Naive thymus-derived CD4-positive, alpha-beta T cell (primary cell): Measurements from ENCODE around the gene HMGA1. TPM values are rescaled to one million over a fixed set of nuclear protein-coding genes. Genes with fewer than 3 reads are reported as not detected.

Experiments used
- ATAC-seq: fragments of 150-1000 bp; cut with Tn5 transposase; 2 replicates; pipeline ENCODE4 v1.10.0; 2021; ENCODE audit warnings: mild to moderate bottlenecking, moderate library complexity
- CTCF ChIA-PET: fragments of 350-600 bp; sonication (Branson Sonifier 250); formaldehyde crosslinking; loops from one replicate; lab custom pipeline; 2021; ENCODE audit warnings: antibody characterized with exemption; lab: Charles Lee
- POLR2A ChIA-PET: fragments of 350-600 bp; sonication (Branson Sonifier 250); formaldehyde crosslinking; loops from one replicate; lab custom pipeline; 2021; ENCODE audit warnings: antibody characterized with exemption, inconsistent platforms; lab: Charles Lee
- DNase-seq, 9 donors: peaks; one replicate each; pipeline versions ENCODE4 v3.0.0 to v3.0.0-alpha.2; 2020 to 2022; ENCODE audit warnings: mixed read lengths in 1 of 9
- H3K27ac ChIP-seq: one replicate; pipeline ENCODE4 v1.7.0; 2013; ENCODE audit warnings: mild to moderate bottlenecking, low read depth, low read length, moderate library complexity
- H3K27me3 ChIP-seq, 2 donors: one replicate each; pipeline ENCODE4 v1.7.0; 2013; ENCODE audit warnings: low read length in 2 of 2, mild to moderate bottlenecking in 2 of 2, moderate library complexity in 2 of 2; ENCODE audit not compliant: control insufficient read depth in 2 of 2, insufficient read depth in 2 of 2
- H3K36me3 ChIP-seq, 3 experiments: 1 replicate in 2 of 3; 2 replicates in 1 of 3; pipeline ENCODE4 v1.7.0; 2013; ENCODE audit warnings: low read length in 3 of 3, mild to moderate bottlenecking in 3 of 3, moderate library complexity in 1 of 3; ENCODE audit not compliant: insufficient read depth in 3 of 3, control insufficient read depth in 2 of 3
- H3K4me1 ChIP-seq, 2 donors: one replicate each; pipeline ENCODE4 v1.7.0; 2013; ENCODE audit warnings: low read length in 2 of 2, mild to moderate bottlenecking in 2 of 2, moderate library complexity in 1 of 2; ENCODE audit not compliant: control insufficient read depth in 2 of 2, insufficient read depth in 2 of 2
- H3K4me3 ChIP-seq: 2 replicates; pipeline ENCODE4 v1.7.0; 2013; ENCODE audit warnings: mild to moderate bottlenecking, low read length
- H3K9me3 ChIP-seq, 3 experiments: 1 replicate in 2 of 3; 2 replicates in 1 of 3; pipeline ENCODE4 v1.7.0; 2013; ENCODE audit warnings: low read length in 3 of 3; ENCODE audit not compliant: control insufficient read depth in 2 of 3
- H3K27ac Mint-ChIP-seq, 9 donors: one replicate each; pipeline ENCODE4 v1.8.0; 2020 to 2022; ENCODE audit warnings: mixed read lengths in 9 of 9, mild to moderate bottlenecking in 8 of 9, moderate library complexity in 5 of 9, inconsistent platforms in 2 of 9
- H3K27me3 Mint-ChIP-seq, 5 donors: one replicate each; pipeline ENCODE4 v1.8.0; 2021 to 2022; ENCODE audit warnings: mixed read lengths in 5 of 5, mild to moderate bottlenecking in 1 of 5
- H3K36me3 Mint-ChIP-seq, 5 donors: one replicate each; pipeline ENCODE4 v1.8.0; 2020 to 2022; ENCODE audit warnings: mixed read lengths in 5 of 5, mild to moderate bottlenecking in 3 of 5, inconsistent platforms in 1 of 5
- H3K4me1 Mint-ChIP-seq, 7 donors: one replicate each; pipeline ENCODE4 v1.8.0; 2020 to 2022; ENCODE audit warnings: mixed read lengths in 7 of 7, mild to moderate bottlenecking in 3 of 7, inconsistent platforms in 1 of 7
- H3K4me3 Mint-ChIP-seq, 10 donors: one replicate each; pipeline ENCODE4 v1.8.0; 2020 to 2022; ENCODE audit warnings: mild to moderate bottlenecking in 10 of 10, mixed read lengths in 10 of 10, moderate library complexity in 6 of 10, inconsistent platforms in 2 of 10
- H3K9me3 Mint-ChIP-seq, 11 donors: one replicate each; pipeline ENCODE4 v1.8.0; 2020 to 2022; ENCODE audit warnings: mixed read lengths in 11 of 11, mild to moderate bottlenecking in 4 of 11, inconsistent platforms in 1 of 11, moderate library complexity in 1 of 11
- intact Hi-C, 2 donors: fragments of 100-400 bp; cut with micrococcal nuclease; formaldehyde crosslinking; loops; one replicate each; pipeline ENCODE4 v1.15.1; 2023
- polyA plus RNA-seq, 2 donors: library from polyadenylated mRNA; unstranded; fragments of 300-500 nt; fragmentation: Illumina TruSeq; gene quantifications; one replicate each; pipeline ENCODE4 v1.2.3, GENCODE V29; 2021
- total RNA-seq, 6 experiments: library from RNA in 5 of 6; stranded (reverse) in 5 of 6; gene quantifications; 1 replicate in 5 of 6; 2 replicates in 1 of 6; pipeline ENCODE4 v1.2.3 and lab custom pipeline; 2021 to 2026

Gene HMGA1
- total and polyA plus RNA-seq, 7 experiments from 2014 or later: 35.7 to 180 (median 94.5) TPM

DNA sequence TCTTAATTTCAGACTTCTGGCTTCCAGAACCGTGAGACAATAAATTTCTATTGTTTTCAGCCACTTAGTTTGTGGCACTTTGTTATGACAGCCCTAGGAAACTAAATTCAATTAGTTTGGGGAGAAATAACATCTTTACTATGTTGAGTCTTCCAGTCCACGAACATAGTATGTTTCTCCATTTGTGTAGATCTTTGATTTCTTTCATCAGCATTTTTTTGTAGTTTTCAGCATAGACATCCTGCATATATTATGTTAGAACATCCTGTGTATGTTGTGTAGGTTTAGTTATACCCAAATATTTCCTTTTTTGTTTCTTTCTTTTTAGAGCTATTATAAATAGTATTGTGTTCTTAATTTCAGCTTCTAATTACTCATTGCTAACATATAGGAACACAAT lies 18.0 kb upstream of the HMGA1 start:
- Histone ChIP-seq H3K4me3 (no peak overlapping the region), H3K9me3 (no peaks in the 10 kb centered on the region), H3K27me3 (no peaks in the 10 kb centered on the region), H3K27ac (no peak overlapping the region), H3K36me3 (no peaks in the 10 kb centered on the region), H3K4me1 (peaks cover 0 to 8% of the 10 kb centered on the region in 2 donors)
- H3K27me3 Mint-ChIP-seq: peaks cover 0 to 2% (median 0%) of the 10 kb centered on the region in 5 donors
- no peaks in the 10 kb centered on the region for H3K9me3 Mint-ChIP-seq
- no peak for ATAC-seq
- DNase-seq: no peak
- ChIA-PET POLR2A (interaction anchor here (1.0 kb wide), 1 partner anchor 34 kb away, joined by 3 read pairs; no protein-coding TSS in a partner anchor), CTCF (interaction anchor here (0.7 to 1.0 kb wide), 3 partner anchors 23 to 165 kb away, joined by 3 to 4 read pairs (median 3); partner anchors contain the start of gene SMIM29)
- H3K4me3 Mint-ChIP-seq: no peak overlapping the region
- intact Hi-C loops: no loop called here
- no peaks in the 10 kb centered on the region for H3K36me3 Mint-ChIP-seq
- H3K27ac Mint-ChIP-seq: peak overlapping the region in 1 of 9 donors; percentile 3
- H3K4me1 Mint-ChIP-seq: peaks cover 3 to 15% (median 10%) of the 10 kb centered on the region in 7 donors

DNA sequence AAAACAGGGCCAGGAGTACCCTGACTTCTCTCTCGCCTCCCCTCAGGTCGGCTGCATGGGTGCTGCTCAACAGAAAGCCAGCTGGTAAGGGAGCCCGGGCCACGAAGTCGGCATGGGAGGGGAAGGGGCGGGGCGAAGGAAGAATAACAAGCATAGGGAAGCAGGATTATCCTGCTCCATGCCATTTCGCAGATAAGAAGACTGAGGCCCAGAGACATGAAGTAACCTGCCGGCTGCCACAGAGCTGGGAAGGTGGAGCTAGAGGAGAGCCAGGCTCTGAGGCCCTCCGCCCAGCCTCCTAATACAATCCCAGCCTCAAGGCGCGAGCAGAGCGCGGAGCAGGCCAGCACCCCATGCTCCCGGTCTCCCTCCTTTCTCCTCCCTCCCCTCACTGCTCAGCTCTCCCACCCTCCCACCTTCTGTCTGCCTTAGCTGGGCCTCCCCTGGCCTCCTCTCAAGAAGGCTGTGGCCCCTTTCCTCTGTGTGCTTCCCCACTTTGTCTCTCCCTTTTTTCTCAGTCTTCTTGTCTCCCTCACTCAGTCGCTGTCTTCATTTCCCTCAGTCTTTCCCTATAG lies 13.2 kb upstream of the HMGA1 start:
- Histone ChIP-seq H3K36me3 (no peaks in the 10 kb centered on the region), H3K4me1 (peaks cover 4 to 14% of the 10 kb centered on the region in 2 donors), H3K4me3 (no peak overlapping the region), H3K27ac (peak overlapping the region; percentile 78), H3K9me3 (no peaks in the 10 kb centered on the region), H3K27me3 (no peaks in the 10 kb centered on the region)
- H3K27ac Mint-ChIP-seq: peak overlapping the region; percentile 79 to 95 (median 88)
- peaks cover 5 to 39% (median 14%) of the 10 kb centered on the region in 7 donors for H3K4me1 Mint-ChIP-seq
- ATAC-seq (no peak), DNase-seq (peak in 1 of 9 donors; percentile 29)
- POLR2A ChIA-PET: interaction anchor here (0.5 to 3.9 kb wide), 16 partner anchors 8 to 665 kb away, joined by 3 to 45 read pairs (median 4); partner anchors contain the start of genes ANKS1A, HMGA1, RPS10 and SMIM29
- no peaks in the 10 kb centered on the region for H3K9me3 Mint-ChIP-seq
- CTCF ChIA-PET: interaction anchor here (0.6 to 2.1 kb wide), 6 partner anchors 13 to 430 kb away, joined by 3 to 11 read pairs (median 6); partner anchors contain the start of genes HMGA1 and SMIM29
- no peaks in the 10 kb centered on the region for H3K36me3 Mint-ChIP-seq
- intact Hi-C loops: no loop called here
- H3K27me3 Mint-ChIP-seq: no peaks in the 10 kb centered on the region
- peak overlapping the region; percentile 42 to 85 (median 76) for H3K4me3 Mint-ChIP-seq

DNA sequence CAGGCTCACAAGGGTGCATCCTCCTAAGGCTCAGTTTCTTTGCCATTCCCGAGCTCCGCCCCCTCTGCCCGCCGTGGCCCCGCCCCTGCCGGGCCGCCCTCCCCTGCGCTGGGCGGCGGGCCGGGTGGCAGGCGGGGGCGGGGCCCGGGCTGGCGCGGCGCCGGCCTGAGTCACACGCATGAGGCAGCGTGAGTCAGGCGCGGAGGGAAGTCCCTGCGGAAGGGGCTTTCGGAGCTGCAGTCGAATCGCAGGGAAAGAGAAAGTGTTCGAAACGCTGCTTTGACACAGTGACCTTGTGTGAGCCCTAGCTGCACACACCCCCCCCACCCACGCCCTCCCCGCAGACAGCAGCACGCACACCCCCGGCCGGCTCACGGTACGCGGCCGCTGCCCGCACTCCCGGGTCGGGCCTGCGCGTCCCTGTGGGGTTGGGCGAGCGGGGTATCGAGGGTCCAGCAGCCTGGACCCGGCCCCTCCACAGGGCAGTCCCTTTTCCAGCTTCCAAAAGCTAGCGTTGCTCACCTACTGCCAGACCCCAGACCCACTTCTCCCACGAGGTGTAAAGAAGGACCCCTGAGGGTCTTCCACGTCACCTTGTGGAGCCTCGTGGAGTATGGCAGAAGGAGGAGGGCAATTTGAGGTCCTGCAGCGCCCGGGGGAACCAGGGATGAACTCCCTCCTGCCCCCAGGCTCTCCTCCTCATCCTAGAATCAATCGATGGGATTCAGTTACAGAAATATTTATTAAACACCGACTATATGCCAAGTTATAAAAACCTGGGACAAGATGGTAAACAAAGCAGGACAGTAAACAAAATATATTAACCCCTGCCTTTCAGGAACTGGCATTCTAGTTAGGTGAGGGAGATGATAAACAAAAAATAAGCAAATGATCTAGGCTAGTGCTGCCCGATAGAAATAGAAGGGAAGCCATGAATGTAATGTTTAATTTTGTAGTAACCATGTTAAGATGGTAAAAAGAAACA lies 12.4 kb upstream of the HMGA1 start:
- no peaks in the 10 kb centered on the region for H3K36me3 ChIP-seq
- peak overlapping the region; percentile 93 for H3K27ac ChIP-seq
- CTCF ChIA-PET: interaction anchor here (0.7 to 2.1 kb wide), 6 partner anchors 9 to 196 kb away, joined by 3 to 11 read pairs (median 6); partner anchors contain the start of genes HMGA1 and SMIM29
- ATAC-seq (peak; percentile 99), DNase-seq (peak; percentile 85 to 97 (median 91))
- peak overlapping the region; percentile 42 to 85 (median 76) for H3K4me3 Mint-ChIP-seq
- no peaks in the 10 kb centered on the region for H3K9me3 Mint-ChIP-seq
- peak overlapping the region; percentile 78 for H3K4me3 ChIP-seq
- intact Hi-C loops: loop anchor here (1.0 to 2.0 kb wide), 4 partner anchors 12 to 435 kb away; partner anchors contain the start of genes HMGA1 (in 2 of the 2), SMIM29 (in 2 of the 2) and LEMD2 (in 1 of the 2)
- POLR2A ChIA-PET: interaction anchor here (0.5 to 3.9 kb wide), 17 partner anchors 9 to 664 kb away, joined by 3 to 45 read pairs (median 4); partner anchors contain the start of genes ANKS1A, HMGA1, RPS10 and SMIM29
- no peaks in the 10 kb centered on the region for H3K27me3 ChIP-seq
- peaks cover 5 to 40% (median 10%) of the 10 kb centered on the region in 7 donors for H3K4me1 Mint-ChIP-seq
- H3K9me3 ChIP-seq: no peaks in the 10 kb centered on the region
- no peaks in the 10 kb centered on the region for H3K36me3 Mint-ChIP-seq
- peak overlapping the region; percentile 82 to 95 (median 88) for H3K27ac Mint-ChIP-seq
- H3K4me1 ChIP-seq: peaks cover 4 to 14% of the 10 kb centered on the region in 2 donors
- no peaks in the 10 kb centered on the region for H3K27me3 Mint-ChIP-seq

DNA sequence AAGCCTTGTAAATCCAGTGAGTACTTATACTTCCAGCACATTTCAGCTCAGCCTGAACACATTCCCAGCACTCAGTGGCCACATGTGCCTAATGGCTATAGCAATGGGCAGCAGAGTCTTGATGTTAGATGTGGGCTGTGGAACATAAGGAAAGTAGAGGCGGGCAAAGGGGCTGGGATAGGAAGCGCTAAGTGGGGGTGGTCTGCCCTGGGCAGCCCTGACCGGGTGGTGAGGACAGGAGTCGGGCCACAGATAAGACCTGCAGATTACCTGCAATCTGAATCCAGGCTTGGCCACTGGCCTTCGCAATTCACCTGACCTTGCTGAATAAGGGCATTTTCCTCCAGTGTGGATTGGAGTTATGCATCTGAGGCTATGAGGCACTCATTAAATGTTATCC lies 11.1 kb upstream of the HMGA1 start:
- intact Hi-C loops: loop anchor here in 1 of 2 donors (2.0 kb wide), 1 partner anchor 437 kb away; the partner anchor contains the start of gene LEMD2
- Histone ChIP-seq H3K4me3 (no peak overlapping the region), H3K27me3 (no peaks in the 10 kb centered on the region), H3K9me3 (no peaks in the 10 kb centered on the region), H3K27ac (peak overlapping the region; percentile 39), H3K36me3 (no peaks in the 10 kb centered on the region), H3K4me1 (peaks cover 4 to 14% of the 10 kb centered on the region in 2 donors)
- peak overlapping the region in 4 of 10 donors; percentile 16 to 76 (median 30) for H3K4me3 Mint-ChIP-seq
- CTCF ChIA-PET: interaction anchor here (2.1 kb wide), 1 partner anchor 30 kb away, joined by 11 read pairs; no protein-coding TSS in a partner anchor
- ATAC-seq (no peak), DNase-seq (no peak)
- H3K9me3 Mint-ChIP-seq: no peaks in the 10 kb centered on the region
- H3K36me3 Mint-ChIP-seq: no peaks in the 10 kb centered on the region
- H3K27me3 Mint-ChIP-seq: no peaks in the 10 kb centered on the region
- POLR2A ChIA-PET: interaction anchor here (1.1 to 3.4 kb wide), 3 partner anchors 9 to 200 kb away, joined by 4 to 15 read pairs (median 12); partner anchors contain the start of genes HMGA1 and RPS10
- peaks cover 5 to 43% (median 10%) of the 10 kb centered on the region in 7 donors for H3K4me1 Mint-ChIP-seq
- H3K27ac Mint-ChIP-seq: peak overlapping the region in 7 of 9 donors; percentile 17 to 91 (median 40)

DNA sequence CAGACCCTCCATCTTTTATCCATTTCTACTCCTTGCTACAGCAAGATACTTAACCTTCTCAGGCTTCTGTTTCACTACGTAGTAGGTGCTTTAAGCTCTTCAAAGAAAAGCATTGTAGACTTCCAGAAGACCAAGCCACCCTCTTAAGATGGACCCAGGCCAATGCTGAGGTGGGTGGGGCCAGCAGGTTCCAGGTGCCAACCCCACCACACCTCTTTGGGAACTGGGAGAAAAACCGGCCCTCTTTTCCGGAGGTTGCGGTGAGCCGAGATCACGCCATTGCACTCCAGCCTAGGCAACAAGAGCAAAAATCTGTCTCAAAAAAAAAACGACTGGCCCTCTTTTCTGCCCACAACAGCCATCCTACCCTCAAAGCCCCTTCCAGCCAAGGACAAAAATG lies 10.6 kb upstream of the HMGA1 start:
- no peaks in the 10 kb centered on the region for H3K9me3 ChIP-seq
- ChIA-PET CTCF (interaction anchor here (1.6 kb wide), 1 partner anchor 10 kb away, joined by 3 read pairs; the partner anchor contains the start of gene HMGA1), POLR2A (interaction anchor here (1.0 to 2.2 kb wide), 3 partner anchors 8 to 23 kb away, joined by 3 to 15 read pairs (median 4); partner anchors contain the start of gene HMGA1)
- Mint-ChIP-seq H3K4me3 (peak overlapping the region in 1 of 10 donors; percentile 17), H3K36me3 (no peaks in the 10 kb centered on the region), H3K9me3 (no peaks in the 10 kb centered on the region), H3K4me1 (peaks cover 5 to 43% (median 11%) of the 10 kb centered on the region in 7 donors), H3K27ac (peak overlapping the region in 7 of 9 donors; percentile 9 to 91 (median 40)), H3K27me3 (no peaks in the 10 kb centered on the region)
- H3K36me3 ChIP-seq: no peaks in the 10 kb centered on the region
- no peaks in the 10 kb centered on the region for H3K27me3 ChIP-seq
- peaks cover 4 to 14% of the 10 kb centered on the region in 2 donors for H3K4me1 ChIP-seq
- no peak overlapping the region for H3K27ac ChIP-seq
- intact Hi-C loops: no loop called here
- no peak for ATAC-seq
- no peak for DNase-seq
- no peak overlapping the region for H3K4me3 ChIP-seq
